ENCODE measurements around the gene TGFB3.

DNA sequence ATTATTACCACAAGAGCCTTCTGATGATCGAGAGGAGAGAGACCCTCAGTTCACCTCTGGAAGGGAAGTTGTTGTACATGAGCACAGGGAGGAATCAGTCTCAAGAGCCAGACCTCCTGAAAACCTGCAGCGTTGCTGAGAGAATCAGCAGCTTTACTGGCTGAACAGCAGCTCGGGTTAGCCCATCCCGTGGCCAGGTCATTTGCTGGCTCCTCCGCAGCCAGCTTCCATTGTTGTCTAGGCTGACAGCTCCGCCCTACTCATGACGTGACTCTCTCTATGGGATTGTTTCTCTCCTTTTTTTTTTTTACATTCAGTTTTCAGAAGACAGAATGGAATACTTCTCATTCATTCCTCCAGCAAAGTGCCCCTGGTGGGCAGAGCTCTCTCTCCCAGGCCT lies 69.9 kb downstream of the TGFB3 start:
- TF ChIP-seq, protein P1, sequence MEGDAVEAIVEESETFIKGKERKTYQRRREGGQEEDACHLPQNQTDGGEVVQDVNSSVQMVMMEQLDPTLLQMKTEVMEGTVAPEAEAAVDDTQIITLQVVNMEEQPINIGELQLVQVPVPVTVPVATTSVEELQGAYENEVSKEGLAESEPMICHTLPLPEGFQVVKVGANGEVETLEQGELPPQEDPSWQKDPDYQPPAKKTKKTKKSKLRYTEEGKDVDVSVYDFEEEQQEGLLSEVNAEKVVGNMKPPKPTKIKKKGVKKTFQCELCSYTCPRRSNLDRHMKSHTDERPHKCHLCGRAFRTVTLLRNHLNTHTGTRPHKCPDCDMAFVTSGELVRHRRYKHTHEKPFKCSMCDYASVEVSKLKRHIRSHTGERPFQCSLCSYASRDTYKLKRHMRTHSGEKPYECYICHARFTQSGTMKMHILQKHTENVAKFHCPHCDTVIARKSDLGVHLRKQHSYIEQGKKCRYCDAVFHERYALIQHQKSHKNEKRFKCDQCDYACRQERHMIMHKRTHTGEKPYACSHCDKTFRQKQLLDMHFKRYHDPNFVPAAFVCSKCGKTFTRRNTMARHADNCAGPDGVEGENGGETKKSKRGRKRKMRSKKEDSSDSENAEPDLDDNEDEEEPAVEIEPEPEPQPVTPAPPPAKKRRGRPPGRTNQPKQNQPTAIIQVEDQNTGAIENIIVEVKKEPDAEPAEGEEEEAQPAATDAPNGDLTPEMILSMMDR (IDR thresholded peaks at IDR 0.05; ENCODE audit: low read depth, low read length, missing input control), result no peak
- no peak for TF ChIP-seq YY1 (IDR thresholded peaks at IDR 0.05)

Measured in liver (tissue), 2 donors.